LNCAP (cell line): ENCODE results near the gene SLC18A2.

ENCODE experiments used
- CTCF ChIP-seq: fragments of 450-650 bp; IDR thresholded peaks from 2 replicates; pipeline ENCODE4 v1.5.1; 2017; ENCODE audit warnings: mild to moderate bottlenecking

SLC18A2 gene

GRCh38 chr10:117268258-117268657, 27.3 kb downstream of the SLC18A2 start:
- TF ChIP-seq CTCF = no peak

DNA sequence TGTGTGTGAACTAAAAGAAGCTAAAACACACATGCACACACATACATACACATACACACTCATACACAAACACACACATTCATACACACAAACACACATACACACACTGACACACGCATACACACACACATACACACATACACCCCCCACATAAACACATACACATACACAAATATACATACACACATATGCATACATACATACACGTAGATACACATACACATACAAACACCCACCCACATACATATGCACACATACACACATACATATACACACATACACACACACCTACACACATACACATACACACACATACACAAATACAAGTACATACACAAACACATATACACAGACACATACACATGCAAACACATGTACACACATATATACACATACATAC, 28.0 kb downstream of the SLC18A2 start:
- TF ChIP-seq CTCF = no peak

DNA sequence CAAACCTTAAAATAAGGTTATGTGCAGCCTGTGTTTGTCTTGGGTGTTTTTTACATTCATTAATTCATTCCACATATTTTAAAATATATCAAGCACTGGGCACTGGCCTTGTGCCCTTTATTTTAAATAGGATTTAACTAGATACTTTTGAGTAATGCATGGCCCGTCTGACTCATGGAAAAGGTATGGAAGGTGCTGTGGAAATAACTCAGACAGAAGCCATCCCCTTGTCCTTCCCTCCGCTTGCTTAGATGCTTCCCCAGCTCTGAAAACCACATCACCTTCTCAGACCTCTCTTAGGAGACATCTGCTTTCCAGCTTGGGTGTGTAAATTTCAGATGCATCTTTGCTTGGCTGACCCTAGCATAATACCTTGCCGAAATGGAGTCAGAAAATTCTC, 30.5 kb downstream of the SLC18A2 start:
- TF ChIP-seq CTCF = no peak

GRCh38 chr10:117272195-117273076, 31.5 kb downstream of the SLC18A2 start:
- TF ChIP-seq CTCF = no peak

- no peak for TF ChIP-seq CTCF
Observed at GRCh38 chr10:117273980-117274379, 33.1 kb downstream of the SLC18A2 start.

- no peak for TF ChIP-seq CTCF
Observed at GRCh38 chr10:117274509-117274908, 33.6 kb downstream of the SLC18A2 start.

DNA sequence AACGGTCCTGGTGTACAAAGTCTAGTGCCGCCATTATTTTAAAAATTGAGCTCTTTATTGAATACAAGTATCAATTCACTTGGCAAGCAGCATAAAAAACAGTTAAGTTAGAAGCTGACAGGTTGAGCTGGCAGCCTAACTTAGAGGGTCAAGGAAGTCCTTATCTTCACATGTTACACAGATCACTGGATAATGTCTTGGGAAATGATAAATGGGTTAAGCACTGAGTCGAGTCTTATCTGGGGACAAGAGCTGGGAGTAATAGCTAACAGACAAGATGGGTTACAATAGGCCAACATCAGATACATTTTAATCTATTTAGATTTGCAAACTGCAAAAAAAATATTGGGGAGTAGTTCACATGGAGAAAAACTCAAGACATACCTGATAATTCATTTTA, 34.2 kb downstream of the SLC18A2 start:
- no peak for TF ChIP-seq CTCF
